HG02678 (cell line): ENCODE measurements around the gene NT5DC3.

Source experiments
- ATAC-seq: cut with Tn5 transposase; IDR thresholded peaks from one replicate; pipeline ENCODE4 v1.9.1; 2021; ENCODE audit warnings: mild to moderate bottlenecking, moderate library complexity; ENCODE audit not compliant: unreplicated experiment

NT5DC3 gene

GRCh38 chr12:103840876-103841689 lies at the start of gene NT5DC3:
TSS of gene NT5DC3 (minus strand) at chr12:103841234. CDS start at chr12:103841156, 78 bp downstream.
- ATAC-seq = peak; percentile 81

- ATAC-seq = no peak
These were observed 46.7 kb upstream of the NT5DC3 start for GRCh38 chr12:103887738-103888137.

- no peak for ATAC-seq
These were observed 45.3 kb upstream of the NT5DC3 start for GRCh38 chr12:103886195-103886797.

- ATAC-seq = no peak
These were observed 43.3 kb upstream of the NT5DC3 start for GRCh38 chr12:103884316-103884715.

- ATAC-seq = no peak
These were observed 42.9 kb upstream of the NT5DC3 start for GRCh38 chr12:103883908-103884307.

- no peak for ATAC-seq
These were observed 42.0 kb upstream of the NT5DC3 start for GRCh38 chr12:103882861-103883596.

GRCh38 chr12:103881261-103881660 lies 40.2 kb upstream of the NT5DC3 start:
- no peak for ATAC-seq

GRCh38 chr12:103880299-103881142 lies 39.5 kb upstream of the NT5DC3 start:
- ATAC-seq = peak; percentile 43

- ATAC-seq = no peak
These were observed 38.8 kb upstream of the NT5DC3 start for GRCh38 chr12:103879878-103880277.

- ATAC-seq = no peak
These were observed 38.1 kb upstream of the NT5DC3 start for GRCh38 chr12:103879048-103879692.

GRCh38 chr12:103877934-103878510 lies 37.0 kb upstream of the NT5DC3 start:
- ATAC-seq = no peak

GRCh38 chr12:103877288-103877687 lies 36.3 kb upstream of the NT5DC3 start:
- no peak for ATAC-seq

- no peak for ATAC-seq
These were observed 34.6 kb upstream of the NT5DC3 start for GRCh38 chr12:103875666-103876065.

GRCh38 chr12:103868215-103868614 lies 27.2 kb upstream of the NT5DC3 start:
- ATAC-seq = no peak

- ATAC-seq = no peak
These were observed 24.2 kb upstream of the NT5DC3 start for GRCh38 chr12:103865151-103865730.

GRCh38 chr12:103864710-103865109 lies 23.7 kb upstream of the NT5DC3 start:
- ATAC-seq = no peak

GRCh38 chr12:103858953-103859601 lies 18.0 kb upstream of the NT5DC3 start:
- ATAC-seq = no peak

- ATAC-seq = no peak
These were observed 17.3 kb upstream of the NT5DC3 start for GRCh38 chr12:103858335-103858734.

GRCh38 chr12:103857164-103857563 lies 16.1 kb upstream of the NT5DC3 start:
- ATAC-seq = no peak
